ENCODE data around the gene FAM13A.

GRCh38 chr4:88953400-88953799 is 103.6 kb downstream of the FAM13A start:
- TF ChIP-seq, protein P1, sequence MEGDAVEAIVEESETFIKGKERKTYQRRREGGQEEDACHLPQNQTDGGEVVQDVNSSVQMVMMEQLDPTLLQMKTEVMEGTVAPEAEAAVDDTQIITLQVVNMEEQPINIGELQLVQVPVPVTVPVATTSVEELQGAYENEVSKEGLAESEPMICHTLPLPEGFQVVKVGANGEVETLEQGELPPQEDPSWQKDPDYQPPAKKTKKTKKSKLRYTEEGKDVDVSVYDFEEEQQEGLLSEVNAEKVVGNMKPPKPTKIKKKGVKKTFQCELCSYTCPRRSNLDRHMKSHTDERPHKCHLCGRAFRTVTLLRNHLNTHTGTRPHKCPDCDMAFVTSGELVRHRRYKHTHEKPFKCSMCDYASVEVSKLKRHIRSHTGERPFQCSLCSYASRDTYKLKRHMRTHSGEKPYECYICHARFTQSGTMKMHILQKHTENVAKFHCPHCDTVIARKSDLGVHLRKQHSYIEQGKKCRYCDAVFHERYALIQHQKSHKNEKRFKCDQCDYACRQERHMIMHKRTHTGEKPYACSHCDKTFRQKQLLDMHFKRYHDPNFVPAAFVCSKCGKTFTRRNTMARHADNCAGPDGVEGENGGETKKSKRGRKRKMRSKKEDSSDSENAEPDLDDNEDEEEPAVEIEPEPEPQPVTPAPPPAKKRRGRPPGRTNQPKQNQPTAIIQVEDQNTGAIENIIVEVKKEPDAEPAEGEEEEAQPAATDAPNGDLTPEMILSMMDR (IDR thresholded peaks at IDR 0.05; ENCODE audit: poor library complexity): no peak
- TF ChIP-seq EZH2 (IDR thresholded peaks at IDR 0.05; ENCODE audit: borderline replicate concordance): no peak
- no peak for TF ChIP-seq EZH2phosphoT487 (IDR thresholded peaks at IDR 0.05; ENCODE audit: low read depth, severe bottlenecking, unreplicated experiment)

Measured in hepatocyte (in vitro differentiated cells).